Measurements from ENCODE around the gene ADPRHL1. TPM values are rescaled to one million over a fixed set of nuclear protein-coding genes. Genes with fewer than 3 reads are reported as not detected.

ADPRHL1 gene
- total RNA-seq, 1 experiment from 2014 or later: 1.5 TPM

- Mint-ChIP-seq H3K4me3 (no peak overlapping the region), H3K27ac (0 out of 2 replicates have a peak overlapping the region, but pooled peaks have one; percentile 82), H3K36me3 (peaks cover 48% of the 10 kb centered on the region), H3K9me3 (no peaks in the 10 kb centered on the region), H3K4me1 (no peaks in the 10 kb centered on the region), H3K27me3 (ENCODE audit: low read depth) (no peaks in the 10 kb centered on the region)
- CTCF ChIA-PET: interaction anchor here (1.3 to 2.5 kb wide), 3 partner anchors 18 to 96 kb away, joined by 4 to 9 read pairs (median 6); no protein-coding TSS in a partner anchor
- TF ChIP-seq PRRX2 (CRISPR knock-in tag; IDR thresholded peaks at IDR 0.05) (no peak), NFYB (CRISPR knock-in tag; conservative IDR thresholded peaks at IDR 0.05; ENCODE audit: low read depth) (no peak), KAT7 (CRISPR knock-in tag; IDR thresholded peaks at IDR 0.05; ENCODE audit: borderline replicate concordance) (no peak), EMX1 (CRISPR knock-in tag; IDR thresholded peaks at IDR 0.05) (no peak), NFE2L1 (CRISPR knock-in tag; IDR thresholded peaks at IDR 0.05) (no peak), SP1 (CRISPR knock-in tag; conservative IDR thresholded peaks at IDR 0.05) (no peak), E2F5 (CRISPR knock-in tag; IDR thresholded peaks at IDR 0.05) (no peak), SOX15 (CRISPR knock-in tag; IDR thresholded peaks at IDR 0.05) (no peak), USF1 (CRISPR knock-in tag; IDR thresholded peaks at IDR 0.05) (no peak), ZNF263 (CRISPR knock-in tag; IDR thresholded peaks at IDR 0.05; ENCODE audit: low read depth) (no peak)
- TF ChIP-seq, protein P1, sequence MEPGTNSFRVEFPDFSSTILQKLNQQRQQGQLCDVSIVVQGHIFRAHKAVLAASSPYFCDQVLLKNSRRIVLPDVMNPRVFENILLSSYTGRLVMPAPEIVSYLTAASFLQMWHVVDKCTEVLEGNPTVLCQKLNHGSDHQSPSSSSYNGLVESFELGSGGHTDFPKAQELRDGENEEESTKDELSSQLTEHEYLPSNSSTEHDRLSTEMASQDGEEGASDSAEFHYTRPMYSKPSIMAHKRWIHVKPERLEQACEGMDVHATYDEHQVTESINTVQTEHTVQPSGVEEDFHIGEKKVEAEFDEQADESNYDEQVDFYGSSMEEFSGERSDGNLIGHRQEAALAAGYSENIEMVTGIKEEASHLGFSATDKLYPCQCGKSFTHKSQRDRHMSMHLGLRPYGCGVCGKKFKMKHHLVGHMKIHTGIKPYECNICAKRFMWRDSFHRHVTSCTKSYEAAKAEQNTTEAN (CRISPR knock-in tag; IDR thresholded peaks at IDR 0.05): no peak
- TF ChIP-seq, protein P2, sequence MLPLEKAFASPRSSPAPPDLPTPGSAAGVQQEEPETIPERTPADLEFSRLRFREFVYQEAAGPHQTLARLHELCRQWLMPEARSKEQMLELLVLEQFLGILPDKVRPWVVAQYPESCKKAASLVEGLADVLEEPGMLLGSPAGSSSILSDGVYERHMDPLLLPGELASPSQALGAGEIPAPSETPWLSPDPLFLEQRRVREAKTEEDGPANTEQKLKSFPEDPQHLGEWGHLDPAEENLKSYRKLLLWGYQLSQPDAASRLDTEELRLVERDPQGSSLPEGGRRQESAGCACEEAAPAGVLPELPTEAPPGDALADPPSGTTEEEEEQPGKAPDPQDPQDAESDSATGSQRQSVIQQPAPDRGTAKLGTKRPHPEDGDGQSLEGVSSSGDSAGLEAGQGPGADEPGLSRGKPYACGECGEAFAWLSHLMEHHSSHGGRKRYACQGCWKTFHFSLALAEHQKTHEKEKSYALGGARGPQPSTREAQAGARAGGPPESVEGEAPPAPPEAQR (CRISPR knock-in tag; IDR thresholded peaks at IDR 0.05): no peak
- no peak for DNase-seq (ENCODE audit: low spot score)
- POLR2A ChIA-PET: interaction anchor here (0.5 kb wide), 1 partner anchor 21 kb away, joined by 3 read pairs; no protein-coding TSS in a partner anchor
- ATAC-seq: no peak; the same call in 1 of the 2 replicates
These were observed 98.3 kb downstream of the ADPRHL1 start for GRCh38 chr13:113354831-113355610.

GRCh38 chr13:113353254-113353653, 100.0 kb downstream of the ADPRHL1 start:
- Mint-ChIP-seq H3K36me3 (peaks cover 51% of the 10 kb centered on the region), H3K4me1 (no peaks in the 10 kb centered on the region), H3K9me3 (peaks cover 4% of the 10 kb centered on the region; the same call in 1 of the 2 replicates), H3K27me3 (ENCODE audit: low read depth) (no peaks in the 10 kb centered on the region), H3K4me3 (no peak overlapping the region), H3K27ac (no peak overlapping the region)
- CTCF ChIA-PET: interaction anchor here (0.7 to 1.5 kb wide), 3 partner anchors 38 to 164 kb away, joined by 3 to 6 read pairs (median 4); no protein-coding TSS in a partner anchor
- POLR2A ChIA-PET: no interaction called here
- ATAC-seq (no peak), DNase-seq (ENCODE audit: low spot score) (no peak)
- no peak for TF ChIP-seq NR1H2 (CRISPR knock-in tag; IDR thresholded peaks at IDR 0.05)

DNA sequence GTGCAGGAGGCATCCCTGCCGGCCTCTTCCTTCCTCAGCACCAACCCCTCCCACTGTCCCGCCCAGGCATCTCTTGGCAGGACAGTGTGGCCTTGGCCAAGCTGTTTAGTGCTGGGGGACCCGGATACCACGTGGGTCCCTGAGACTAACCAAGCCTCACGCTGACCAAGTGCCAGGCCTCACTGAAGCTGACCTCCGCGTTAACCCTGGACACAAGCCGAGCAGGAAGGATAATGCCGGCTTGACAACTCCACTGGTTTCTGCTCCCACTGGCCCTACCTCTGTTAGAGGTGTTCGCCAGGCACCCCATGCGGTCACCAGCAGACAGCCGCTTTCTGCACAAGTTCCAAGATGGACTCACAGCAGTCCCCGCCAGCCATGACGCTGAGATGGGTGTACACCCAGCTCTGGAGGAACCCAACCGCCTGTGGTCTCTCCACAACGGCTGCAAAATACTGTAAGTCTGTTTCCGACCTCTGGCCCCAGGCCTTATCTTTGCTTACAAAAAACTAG, 101.7 kb downstream of the ADPRHL1 start:
- H3K4me1 Mint-ChIP-seq: no peaks in the 10 kb centered on the region
- H3K27me3 Mint-ChIP-seq (ENCODE audit: low read depth): no peaks in the 10 kb centered on the region
- H3K27ac Mint-ChIP-seq: no peak overlapping the region
- ATAC-seq (no peak), DNase-seq (ENCODE audit: low spot score) (no peak)
- peaks cover 5% of the 10 kb centered on the region; the same call in 1 of the 2 replicates for H3K9me3 Mint-ChIP-seq
- no peak overlapping the region for H3K4me3 Mint-ChIP-seq
- peaks cover 56% of the 10 kb centered on the region for H3K36me3 Mint-ChIP-seq
- ChIA-PET CTCF (interaction anchor here (1.5 kb wide), 1 partner anchor 100 kb away, joined by 4 read pairs; no protein-coding TSS in a partner anchor), POLR2A (no interaction called here)
- TF ChIP-seq NR2C2 (CRISPR knock-in tag; IDR thresholded peaks at IDR 0.05): no peak
- TF ChIP-seq JUN (CRISPR knock-in tag; IDR thresholded peaks at IDR 0.05): no peak
- TF ChIP-seq ZNF671 (CRISPR knock-in tag; IDR thresholded peaks at IDR 0.05): no peak
- TF ChIP-seq NFATC4 (CRISPR knock-in tag; IDR thresholded peaks at IDR 0.05): no peak
- no peak for TF ChIP-seq ETV6 (CRISPR knock-in tag; IDR thresholded peaks at IDR 0.05)
- no peak for TF ChIP-seq RORB (CRISPR knock-in tag; IDR thresholded peaks at IDR 0.05)
- TF ChIP-seq ATF1 (CRISPR knock-in tag; IDR thresholded peaks at IDR 0.05): no peak
- TF ChIP-seq ZNF281 (CRISPR knock-in tag; IDR thresholded peaks at IDR 0.05): no peak
- no peak for TF ChIP-seq MAX (CRISPR knock-in tag; IDR thresholded peaks at IDR 0.05)
- no peak for TF ChIP-seq TP53 (CRISPR knock-in tag; IDR thresholded peaks at IDR 0.05)
- no peak for TF ChIP-seq ZNF423 (CRISPR knock-in tag; IDR thresholded peaks at IDR 0.05)
- no peak for TF ChIP-seq NR3C1 (CRISPR knock-in tag; conservative IDR thresholded peaks at IDR 0.05; ENCODE audit: low read depth)
- TF ChIP-seq E2F5 (CRISPR knock-in tag; IDR thresholded peaks at IDR 0.05): no peak
